ENCODE data around the gene SOX13. TPM values are rescaled to one million over a fixed set of nuclear protein-coding genes. Genes with fewer than 3 reads are reported as not detected.
"Not testable (repeated sequence)": the region's sequence is repeated elsewhere in the genome, so short reads cannot be mapped to it uniquely, and the experiment has no call there.

The SOX13 gene
- total RNA-seq, 1 donor from 2014 or later = 28.6 TPM

DNA sequence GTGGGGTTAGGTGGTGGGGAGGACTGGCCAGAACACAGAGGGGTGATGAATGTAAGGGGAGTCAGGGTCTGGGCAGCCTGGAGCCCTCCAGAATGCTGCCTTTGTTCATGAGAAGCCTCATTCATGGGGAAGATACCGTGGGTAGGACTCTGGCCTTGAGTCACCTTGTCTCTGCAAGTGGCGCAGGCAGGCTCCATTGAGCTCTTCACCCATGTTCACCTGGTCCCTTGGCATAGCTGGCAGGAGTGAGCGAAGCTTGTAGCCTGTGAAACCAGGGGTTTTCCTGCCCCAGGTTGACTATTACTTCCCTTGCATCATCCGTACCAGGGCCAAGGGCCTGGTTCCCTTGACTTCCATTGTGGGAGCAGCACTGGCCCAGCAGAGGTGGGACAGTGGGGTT lies 25.8 kb downstream of the SOX13 start:
- Histone ChIP-seq H3K27me3 (no peaks in the 10 kb centered on the region), H3K79me2 (ENCODE audit: low read depth) (peaks cover 98% of the 10 kb centered on the region), H3K36me3 (no peaks in the 10 kb centered on the region), H3K27ac (no peak overlapping the region), H3K4me2 (no peak overlapping the region), H2AFZ (replicated peaks) (no peak overlapping the region), H3K9me3 (ENCODE audit: low read depth) (no peaks in the 10 kb centered on the region), H3K4me3 (no peak overlapping the region), H3F3A (ENCODE audit: low read depth) (peaks cover 31% of the 10 kb centered on the region), H3K4me1 (peaks cover 52% of the 10 kb centered on the region), H3K9ac (no peak overlapping the region), H4K20me1 (ENCODE audit: low read depth) (peaks cover 97% of the 10 kb centered on the region)
- Mint-ChIP-seq H3K36me3 (peaks cover 1% of the 10 kb centered on the region), H3K4me3 (no peak overlapping the region), H3K4me1 (peaks cover 56% of the 10 kb centered on the region), H3K27me3 (ENCODE audit: insufficient read depth, low read depth) (peaks cover 2% of the 10 kb centered on the region), H3K9me3 (no peaks in the 10 kb centered on the region), H3K27ac (peak overlapping the region; percentile 51)
- TF ChIP-seq EZH2 (IDR thresholded peaks at IDR 0.05) (no peak), EZH2phosphoT487 (IDR thresholded peaks at IDR 0.05) (no peak)
- TF ChIP-seq, protein P1, sequence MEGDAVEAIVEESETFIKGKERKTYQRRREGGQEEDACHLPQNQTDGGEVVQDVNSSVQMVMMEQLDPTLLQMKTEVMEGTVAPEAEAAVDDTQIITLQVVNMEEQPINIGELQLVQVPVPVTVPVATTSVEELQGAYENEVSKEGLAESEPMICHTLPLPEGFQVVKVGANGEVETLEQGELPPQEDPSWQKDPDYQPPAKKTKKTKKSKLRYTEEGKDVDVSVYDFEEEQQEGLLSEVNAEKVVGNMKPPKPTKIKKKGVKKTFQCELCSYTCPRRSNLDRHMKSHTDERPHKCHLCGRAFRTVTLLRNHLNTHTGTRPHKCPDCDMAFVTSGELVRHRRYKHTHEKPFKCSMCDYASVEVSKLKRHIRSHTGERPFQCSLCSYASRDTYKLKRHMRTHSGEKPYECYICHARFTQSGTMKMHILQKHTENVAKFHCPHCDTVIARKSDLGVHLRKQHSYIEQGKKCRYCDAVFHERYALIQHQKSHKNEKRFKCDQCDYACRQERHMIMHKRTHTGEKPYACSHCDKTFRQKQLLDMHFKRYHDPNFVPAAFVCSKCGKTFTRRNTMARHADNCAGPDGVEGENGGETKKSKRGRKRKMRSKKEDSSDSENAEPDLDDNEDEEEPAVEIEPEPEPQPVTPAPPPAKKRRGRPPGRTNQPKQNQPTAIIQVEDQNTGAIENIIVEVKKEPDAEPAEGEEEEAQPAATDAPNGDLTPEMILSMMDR (IDR thresholded peaks at IDR 0.05) = no peak
- no peak for DNase-seq (ENCODE audit: low spot score)

DNA sequence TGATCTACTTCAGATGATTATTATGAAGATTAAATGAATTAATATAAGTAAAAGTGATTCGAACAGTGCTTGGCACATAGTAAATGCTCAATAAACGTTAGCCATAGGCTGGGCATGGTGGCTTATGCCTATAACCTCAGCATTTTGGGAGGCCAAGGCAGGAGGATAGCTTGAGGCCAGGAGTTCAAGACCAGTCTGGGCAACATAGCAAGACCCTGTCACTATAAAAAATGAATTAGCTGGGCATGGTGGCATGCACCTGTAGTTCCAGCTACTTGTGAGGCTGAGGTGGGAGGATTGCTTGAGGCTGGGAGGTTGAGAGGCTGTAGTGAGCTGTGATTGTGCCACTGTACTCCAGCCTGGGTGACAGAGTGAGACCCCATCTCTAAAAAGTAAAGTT lies 26.8 kb downstream of the SOX13 start:
- not testable (repeated sequence) for H3K36me3 ChIP-seq; H3K9me3 Mint-ChIP-seq; H2AFZ ChIP-seq (replicated peaks); H3K27me3 Mint-ChIP-seq (ENCODE audit: insufficient read depth, low read depth); H3K27ac Mint-ChIP-seq; H3K9me3 ChIP-seq (ENCODE audit: low read depth); H3K36me3 Mint-ChIP-seq; H3K9ac ChIP-seq; DNase-seq (ENCODE audit: low spot score); H3K4me2 ChIP-seq; H3K4me3 ChIP-seq; H3K4me3 Mint-ChIP-seq; H3K27ac ChIP-seq; H3K27me3 ChIP-seq
- Histone ChIP-seq H4K20me1 (ENCODE audit: low read depth) (peaks cover 97% of the 10 kb centered on the region), H3K4me1 (peaks cover 49% of the 10 kb centered on the region), H3K79me2 (ENCODE audit: low read depth) (peaks cover 100% of the 10 kb centered on the region), H3F3A (ENCODE audit: low read depth) (peaks cover 20% of the 10 kb centered on the region)
- H3K4me1 Mint-ChIP-seq = peaks cover 51% of the 10 kb centered on the region

DNA sequence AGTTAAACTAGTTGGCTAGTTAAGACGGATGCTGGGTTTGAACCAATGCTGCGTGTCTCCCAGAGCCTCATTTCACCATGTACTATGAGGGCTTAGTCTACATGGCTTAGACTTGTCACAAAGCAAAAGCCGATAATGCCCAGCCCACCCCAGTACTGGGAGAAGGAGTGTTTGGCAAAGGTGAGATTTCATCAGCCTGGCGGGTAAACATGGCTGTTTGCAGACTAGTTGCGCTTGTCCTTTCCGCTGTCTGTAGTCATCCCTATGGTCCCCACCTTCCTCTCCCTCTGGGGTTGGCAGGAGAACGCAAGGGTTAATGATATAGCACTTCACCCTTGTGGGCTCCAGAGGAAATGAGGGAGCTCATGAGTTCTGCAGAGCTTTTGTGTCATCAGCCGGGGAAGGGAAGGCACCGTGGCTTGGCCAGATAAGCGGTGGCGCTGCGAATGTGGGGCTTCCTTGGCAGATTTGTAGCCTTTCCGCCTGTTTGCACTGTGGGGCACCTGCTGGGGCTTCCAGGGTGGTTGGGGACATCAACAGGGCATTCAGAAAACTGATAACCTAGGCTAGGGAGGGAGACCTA lies 29.2 kb downstream of the SOX13 start:
- Histone ChIP-seq H3K79me2 (ENCODE audit: low read depth) (peaks cover 98% of the 10 kb centered on the region), H4K20me1 (ENCODE audit: low read depth) (peaks cover 97% of the 10 kb centered on the region)
- no peak overlapping the region for H3K27ac Mint-ChIP-seq

More for the DNA sequence above, 29.2 kb downstream of the SOX13 start:
- no peak for DNase-seq (ENCODE audit: low spot score)
- Histone ChIP-seq H3K4me1 (peaks cover 41% of the 10 kb centered on the region), H3K36me3 (no peaks in the 10 kb centered on the region), H3K4me2 (no peak overlapping the region), H3K27me3 (no peaks in the 10 kb centered on the region), H3K9ac (no peak overlapping the region), H2AFZ (replicated peaks) (no peak overlapping the region), H3K27ac (no peak overlapping the region), H3F3A (ENCODE audit: low read depth) (peaks cover 28% of the 10 kb centered on the region), H3K4me3 (no peak overlapping the region), H3K9me3 (ENCODE audit: low read depth) (no peaks in the 10 kb centered on the region)
- Mint-ChIP-seq H3K36me3 (no peaks in the 10 kb centered on the region), H3K9me3 (no peaks in the 10 kb centered on the region), H3K27me3 (ENCODE audit: insufficient read depth, low read depth) (peaks cover 8% of the 10 kb centered on the region), H3K4me1 (peaks cover 48% of the 10 kb centered on the region), H3K4me3 (no peak overlapping the region)
- TF ChIP-seq EZH2 (IDR thresholded peaks at IDR 0.05) (no peak), EZH2phosphoT487 (IDR thresholded peaks at IDR 0.05) (no peak)
- TF ChIP-seq, protein P1 (IDR thresholded peaks at IDR 0.05) = no peak

All from neural progenitor cell (in vitro differentiated cells).